HEK293T (cell line): ENCODE data around the gene RNF40.

Experiments
- BHLHE40 ChIP-seq: fragments of 450-650 bp; IDR thresholded peaks from 2 replicates; pipeline ENCODE4 v1.6.1; 2016; ENCODE audit warnings: mild to moderate bottlenecking, moderate library complexity, borderline replicate concordance
- SP1 ChIP-seq: fragments of 450-650 bp; IDR thresholded peaks from 2 replicates; pipeline ENCODE4 v1.6.1; 2017
- ZNF384 ChIP-seq: fragments of 450-650 bp; IDR thresholded peaks from 2 replicates; pipeline ENCODE4 v1.6.1; 2016

DNA sequence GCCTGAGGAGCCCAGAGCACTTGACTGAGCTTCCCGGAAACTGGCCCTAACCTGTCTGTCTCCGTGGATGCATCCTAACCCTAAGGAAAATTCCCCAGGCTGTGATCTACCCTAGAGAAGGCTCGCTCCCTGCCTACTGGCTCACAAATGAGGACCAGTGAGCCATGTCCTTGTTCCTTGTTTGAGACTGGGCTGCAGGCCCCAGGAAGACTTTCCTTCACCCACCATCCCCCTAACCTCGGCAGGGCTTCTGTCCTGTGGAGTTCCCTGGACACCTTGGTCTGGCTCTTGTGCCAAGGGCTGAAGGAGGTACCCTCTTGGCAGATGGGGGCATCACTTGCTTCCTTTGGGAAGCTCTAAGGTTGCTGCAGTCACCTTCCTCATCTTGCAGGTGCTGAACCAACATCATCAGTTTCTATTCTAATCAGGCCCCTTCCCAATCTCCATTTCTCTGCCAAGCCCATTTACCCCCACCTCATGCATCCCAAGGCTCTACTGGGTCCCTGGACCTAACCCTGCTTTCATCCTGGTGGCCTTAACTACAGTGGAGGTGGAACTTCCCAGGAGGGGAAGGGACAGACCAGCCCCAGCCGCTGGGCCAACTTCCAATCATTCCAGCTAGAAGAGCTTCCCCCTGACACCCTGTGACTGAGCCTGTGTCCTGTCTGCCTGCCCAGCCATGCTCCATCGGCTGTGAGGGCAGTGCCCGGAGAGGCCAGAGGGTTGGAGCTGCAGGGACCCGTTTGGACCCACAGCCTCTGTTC, 12.4 kb downstream of the RNF40 start:
- no peak for TF ChIP-seq ZNF384
- TF ChIP-seq BHLHE40: no peak
- TF ChIP-seq SP1: no peak
